GM12864 (cell line): Measurements from ENCODE around the gene SMIM45.

Experiments used
- DNase-seq: peaks from one replicate; pipeline ENCODE4 v3.0.0-alpha.2; 2011; ENCODE audit warnings: low read depth
- H3K4me3 ChIP-seq: 2 replicates; pipeline ENCODE4 v1.5.1; 2011; ENCODE audit warnings: mild to moderate bottlenecking, low read depth, low read length, control low read depth
- CTCF ChIP-seq: IDR thresholded peaks from 2 replicates; pipeline ENCODE4 v1.5.1; 2011; ENCODE audit warnings: low read depth, mild to moderate bottlenecking, moderate library complexity, low read length, control low read depth, inconsistent platforms; ENCODE audit errors: missing control alignments

The SMIM45 gene

GRCh38 chr22:41932353-41932752, 19.6 kb upstream of the SMIM45 start:
- no peak for TF ChIP-seq CTCF
- DNase-seq, result no peak
- no peak overlapping the region for H3K4me3 ChIP-seq

GRCh38 chr22:41933411-41934177, 18.4 kb upstream of the SMIM45 start:
- DNase-seq, result no peak
- TF ChIP-seq CTCF, result no peak
- H3K4me3 ChIP-seq, result no peak overlapping the region

DNA sequence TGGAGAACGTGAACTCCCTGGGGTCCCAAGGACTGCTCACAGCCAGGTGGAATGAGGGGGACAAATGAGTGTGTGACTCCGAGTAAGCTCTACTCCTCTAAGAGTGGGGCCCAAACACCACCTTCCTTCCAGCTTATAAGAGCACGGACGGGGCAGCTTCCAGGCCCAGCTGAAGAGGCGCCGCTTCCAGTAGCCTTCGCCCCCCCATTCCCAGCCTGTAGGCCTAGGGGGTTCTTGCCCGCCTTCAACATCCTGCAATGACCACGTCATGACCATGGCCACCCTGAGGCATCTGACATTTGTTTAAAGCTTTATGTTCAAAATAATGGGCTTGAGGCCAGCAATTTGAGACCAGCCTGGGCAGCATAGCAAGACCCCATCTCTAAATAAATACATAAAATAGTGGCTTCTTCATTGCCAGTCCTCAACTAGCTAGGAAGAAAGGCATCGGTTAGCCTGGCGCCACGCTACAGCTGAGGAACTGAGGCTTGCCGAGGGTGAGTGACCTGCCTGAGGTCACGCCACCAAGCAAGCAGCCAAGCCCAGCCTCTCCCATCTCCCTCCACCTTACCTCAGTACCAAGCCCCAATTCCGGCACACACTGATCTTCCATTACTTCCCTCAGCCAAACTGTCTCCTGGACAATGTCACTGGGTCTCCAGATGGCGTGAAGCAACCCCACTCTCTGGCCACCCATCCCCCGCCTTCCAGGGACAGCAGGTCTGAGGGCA, 17.5 kb upstream of the SMIM45 start:
- TF ChIP-seq CTCF, result no peak
- no peak for DNase-seq
- H3K4me3 ChIP-seq, result no peak overlapping the region

- DNase-seq, result no peak
- no peak for TF ChIP-seq CTCF
- no peak overlapping the region for H3K4me3 ChIP-seq
These were observed 17.0 kb upstream of the SMIM45 start for GRCh38 chr22:41935015-41935351.

DNA sequence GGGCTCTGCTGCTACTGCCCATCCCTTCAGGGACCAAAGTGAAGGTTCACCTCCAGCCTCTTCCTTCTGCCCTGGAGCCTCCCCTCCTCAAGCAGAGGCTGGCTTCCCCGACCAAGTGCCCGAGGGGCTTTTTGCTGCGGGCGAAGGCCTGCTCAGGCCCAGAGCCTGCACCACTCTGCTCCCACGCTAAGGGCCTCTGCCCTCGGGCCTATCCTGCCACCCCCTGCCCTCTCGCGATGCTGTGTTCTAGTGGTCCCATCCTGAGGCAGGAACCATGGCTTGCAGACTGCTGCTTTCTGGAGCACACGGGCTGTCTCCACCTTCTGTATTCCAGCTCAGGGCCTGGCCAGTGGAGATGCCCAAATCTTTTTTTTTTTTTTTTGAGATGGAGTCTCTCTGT, 16.4 kb upstream of the SMIM45 start:
- H3K4me3 ChIP-seq, result no peak overlapping the region
- TF ChIP-seq CTCF, result no peak

GRCh38 chr22:41936894-41937169, 15.1 kb upstream of the SMIM45 start:
- no peak for TF ChIP-seq CTCF
- H3K4me3 ChIP-seq, result no peak overlapping the region
- DNase-seq, result no peak

More for the DNA sequence above, 16.4 kb upstream of the SMIM45 start:
- DNase-seq, result no peak
